Measurements from ENCODE around the gene UQCC5.

The UQCC5 gene

DNA sequence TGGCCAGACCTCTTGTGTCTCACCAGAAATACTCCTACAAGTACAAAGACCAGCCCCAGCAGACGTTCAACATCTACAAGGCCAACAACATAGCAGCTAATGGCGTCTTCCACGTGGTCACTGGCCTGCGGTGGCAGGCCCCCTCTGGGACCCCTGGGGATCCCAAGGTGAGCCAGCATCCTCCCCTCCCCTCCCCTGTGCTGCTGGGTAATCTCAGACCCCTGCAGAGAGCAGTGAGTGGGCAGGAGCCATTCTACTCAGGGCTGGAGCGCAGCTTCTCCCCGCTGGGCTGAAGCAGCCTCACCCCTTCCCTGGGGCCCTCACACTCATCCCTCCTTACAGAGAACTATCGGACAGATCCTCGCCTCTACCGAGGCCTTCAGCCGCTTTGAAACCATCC lies 31.4 kb upstream of the UQCC5 start:
- no peak for DNase-seq (ENCODE audit: low spot score)

DNA sequence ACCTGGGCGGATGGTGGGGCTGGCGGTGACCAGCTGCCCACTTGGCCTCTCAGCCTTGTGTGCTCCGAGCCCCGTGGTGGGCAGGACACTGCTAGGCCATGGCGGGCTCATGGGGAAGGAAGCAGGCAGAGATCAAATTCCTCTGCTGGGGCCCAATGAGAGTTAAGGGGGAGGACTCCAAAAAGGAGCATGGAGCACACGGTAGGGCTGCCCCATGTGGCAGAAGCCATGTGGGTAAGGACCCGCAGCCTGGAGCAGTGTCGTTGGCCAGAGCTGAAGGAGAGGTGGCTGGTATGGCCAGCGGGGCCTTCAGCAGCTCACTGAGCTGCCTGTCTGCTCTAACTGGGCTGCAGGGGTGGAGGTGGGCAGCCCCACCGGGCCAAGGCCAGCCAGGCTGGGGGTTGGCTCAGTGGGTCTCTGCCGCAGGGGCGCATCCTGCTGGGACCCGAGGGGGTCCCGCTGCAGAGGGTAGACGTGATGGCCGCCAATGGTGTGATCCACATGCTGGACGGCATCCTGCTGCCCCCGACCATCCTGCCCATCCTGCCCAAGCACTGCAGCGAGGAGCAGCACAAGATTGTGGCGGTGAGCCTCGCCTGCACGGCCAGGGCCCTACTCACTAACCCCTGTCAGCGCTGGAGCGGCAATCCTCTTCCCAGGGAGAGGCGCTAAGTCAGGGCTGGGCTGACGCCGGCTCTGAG lies 30.0 kb upstream of the UQCC5 start:
- DNase-seq (ENCODE audit: low spot score): no peak

GRCh38 chr3:52507359-52507758 lies 29.0 kb upstream of the UQCC5 start:
- no peak for DNase-seq (ENCODE audit: low spot score)

- no peak for DNase-seq (ENCODE audit: low spot score)
Measured at GRCh38 chr3:52509753-52510328, 26.6 kb upstream of the UQCC5 start.

DNA sequence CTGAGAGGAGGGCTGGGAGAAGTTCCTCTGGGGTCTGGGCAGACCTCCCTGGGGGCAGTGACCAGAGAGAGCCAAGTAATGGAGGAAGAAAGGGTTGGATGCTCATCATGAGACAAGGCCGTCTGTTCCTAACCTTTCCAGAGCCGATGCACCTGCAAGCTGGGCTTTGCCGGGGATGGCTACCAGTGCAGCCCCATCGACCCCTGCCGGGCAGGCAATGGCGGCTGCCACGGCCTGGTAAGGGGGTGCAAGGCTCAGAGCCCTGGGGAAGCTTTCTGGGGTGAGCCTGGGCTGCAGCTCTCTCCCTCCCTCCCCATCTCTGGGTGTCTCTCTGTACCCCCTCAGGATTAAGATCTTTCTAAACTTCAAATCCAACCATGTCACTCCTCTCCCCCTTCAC lies 24.9 kb upstream of the UQCC5 start:
- DNase-seq (ENCODE audit: low spot score): no peak

- DNase-seq (ENCODE audit: low spot score): no peak
Measured at GRCh38 chr3:52512105-52512504, 24.3 kb upstream of the UQCC5 start.

- no peak for DNase-seq (ENCODE audit: low spot score)
Measured at GRCh38 chr3:52512727-52513126, 23.7 kb upstream of the UQCC5 start.

GRCh38 chr3:52513281-52513680 lies 23.1 kb upstream of the UQCC5 start:
- no peak for DNase-seq (ENCODE audit: low spot score)

GRCh38 chr3:52514576-52514975 lies 21.8 kb upstream of the UQCC5 start:
- DNase-seq (ENCODE audit: low spot score): no peak

- DNase-seq (ENCODE audit: low spot score): no peak
Measured at GRCh38 chr3:52515192-52515591, 21.2 kb upstream of the UQCC5 start.

- no peak for DNase-seq (ENCODE audit: low spot score)
Measured at GRCh38 chr3:52516509-52517195, 19.8 kb upstream of the UQCC5 start.

- DNase-seq (ENCODE audit: low spot score): no peak
Measured at GRCh38 chr3:52517796-52518722, 18.3 kb upstream of the UQCC5 start.

DNA sequence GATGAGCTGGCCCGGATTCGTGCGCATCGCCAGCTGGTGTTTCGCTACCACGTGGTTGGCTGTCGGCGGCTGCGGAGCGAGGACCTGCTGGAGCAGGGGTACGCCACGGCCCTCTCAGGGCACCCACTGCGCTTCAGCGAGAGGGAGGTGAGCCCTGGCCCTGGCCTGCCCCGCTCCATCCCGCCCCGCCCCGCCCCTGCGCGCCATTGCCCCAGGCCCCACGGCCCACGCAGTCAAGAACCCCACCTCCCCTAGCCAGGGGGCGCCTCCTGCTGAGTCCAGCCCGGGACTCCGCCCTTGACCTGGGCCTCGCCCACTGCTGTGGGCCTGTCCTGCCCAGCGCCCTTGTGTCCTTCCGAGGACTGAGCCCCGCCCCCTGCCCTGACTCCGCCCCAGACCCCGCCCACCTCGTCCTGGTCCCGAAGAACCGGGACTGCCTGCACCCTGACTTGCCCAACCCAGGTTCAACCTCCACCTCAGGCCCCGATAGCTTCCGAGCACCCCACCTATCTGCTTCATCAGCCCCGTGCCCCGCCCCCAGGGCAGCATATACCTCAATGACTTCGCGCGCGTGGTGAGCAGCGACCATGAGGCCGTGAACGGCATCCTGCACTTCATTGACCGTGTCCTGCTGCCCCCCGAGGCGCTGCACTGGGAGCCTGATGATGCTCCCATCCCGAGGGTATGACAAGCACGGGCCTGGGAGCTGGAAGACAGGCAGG lies 17.5 kb upstream of the UQCC5 start:
- DNase-seq (ENCODE audit: low spot score): peak; percentile 94

GRCh38 chr3:52519445-52520140 lies 16.8 kb upstream of the UQCC5 start:
- DNase-seq (ENCODE audit: low spot score): no peak

- no peak for DNase-seq (ENCODE audit: low spot score)
Measured at GRCh38 chr3:52520141-52520667, 16.2 kb upstream of the UQCC5 start.

DNA sequence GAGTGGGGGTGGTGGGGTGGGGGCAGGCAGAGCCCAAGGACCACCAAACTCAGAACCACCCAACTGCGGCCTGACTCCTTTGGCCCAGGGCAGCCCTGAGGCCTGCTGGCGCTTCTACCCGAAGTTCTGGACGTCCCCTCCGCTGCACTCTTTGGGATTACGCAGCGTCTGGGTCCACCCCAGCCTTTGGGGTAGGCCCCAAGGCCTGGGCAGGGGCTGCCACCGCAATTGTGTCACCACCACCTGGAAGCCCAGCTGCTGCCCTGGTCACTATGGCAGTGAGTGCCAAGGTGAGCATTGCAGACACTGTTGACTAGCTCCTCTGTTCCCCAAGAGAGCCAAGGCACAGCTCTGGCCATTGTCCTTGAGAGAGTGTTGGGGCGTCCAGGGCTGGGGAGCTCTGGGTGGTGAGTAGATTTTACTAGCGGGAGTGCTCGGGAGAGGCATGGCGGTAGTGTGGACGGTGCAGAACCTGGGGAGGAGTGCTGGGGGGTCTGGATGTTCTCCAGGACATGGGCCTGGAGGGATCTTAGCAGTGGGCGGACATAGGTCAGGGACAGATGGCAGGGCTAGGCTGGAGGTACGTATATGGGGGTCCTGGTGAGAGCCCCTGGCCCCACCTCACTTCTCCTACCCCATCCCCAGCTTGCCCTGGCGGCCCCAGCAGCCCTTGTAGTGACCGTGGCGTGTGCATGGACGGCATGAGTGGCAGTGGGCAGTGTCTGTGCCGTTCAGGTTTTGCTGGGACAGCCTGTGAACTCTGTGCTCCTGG lies 15.5 kb upstream of the UQCC5 start:
- DNase-seq (ENCODE audit: low spot score): no peak

DNA sequence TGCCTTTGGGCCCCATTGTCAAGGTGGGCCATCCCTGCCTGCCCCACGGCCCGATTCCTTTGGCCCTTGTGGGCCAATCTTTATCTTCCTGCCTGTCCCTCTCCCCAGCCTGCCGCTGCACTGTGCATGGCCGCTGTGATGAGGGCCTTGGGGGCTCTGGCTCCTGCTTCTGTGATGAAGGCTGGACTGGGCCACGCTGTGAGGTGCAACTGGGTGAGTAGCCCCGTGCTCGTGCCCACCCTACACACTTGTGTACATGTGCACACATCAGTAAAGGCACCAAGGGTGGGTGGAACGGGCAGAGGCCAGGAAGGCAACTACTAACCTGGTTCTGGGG lies 14.9 kb upstream of the UQCC5 start:
- no peak for DNase-seq (ENCODE audit: low spot score)

DNA sequence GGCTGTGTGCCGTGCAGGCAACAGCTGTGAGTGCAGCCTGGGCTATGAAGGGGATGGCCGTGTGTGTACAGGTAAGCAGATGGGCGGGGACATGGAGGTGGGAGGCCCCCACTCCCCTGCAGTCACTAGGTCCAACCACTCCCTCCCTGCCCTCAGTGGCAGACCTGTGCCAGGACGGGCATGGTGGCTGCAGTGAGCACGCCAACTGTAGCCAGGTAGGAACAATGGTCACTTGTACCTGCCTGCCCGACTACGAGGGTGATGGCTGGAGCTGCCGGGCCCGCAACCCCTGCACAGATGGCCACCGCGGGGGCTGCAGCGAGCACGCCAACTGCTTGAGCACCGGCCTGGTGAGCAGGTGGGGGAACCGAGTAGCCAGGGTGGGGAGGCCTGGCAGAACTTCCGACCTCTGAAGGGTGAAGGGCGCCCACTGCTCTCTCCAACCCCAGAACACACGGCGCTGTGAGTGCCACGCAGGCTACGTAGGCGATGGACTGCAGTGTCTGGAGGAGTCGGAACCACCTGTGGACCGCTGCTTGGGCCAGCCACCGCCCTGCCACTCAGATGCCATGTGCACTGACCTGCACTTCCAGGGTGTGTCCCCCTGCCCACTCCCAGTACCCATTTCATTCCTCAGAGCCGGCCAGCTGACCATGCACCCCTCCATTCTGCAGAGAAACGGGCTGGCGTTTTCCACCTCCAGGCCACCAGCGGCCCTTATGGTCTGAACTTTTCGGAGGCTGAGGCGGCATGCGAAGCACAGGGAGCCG lies 14.3 kb upstream of the UQCC5 start:
- DNase-seq (ENCODE audit: low spot score): no peak

DNA sequence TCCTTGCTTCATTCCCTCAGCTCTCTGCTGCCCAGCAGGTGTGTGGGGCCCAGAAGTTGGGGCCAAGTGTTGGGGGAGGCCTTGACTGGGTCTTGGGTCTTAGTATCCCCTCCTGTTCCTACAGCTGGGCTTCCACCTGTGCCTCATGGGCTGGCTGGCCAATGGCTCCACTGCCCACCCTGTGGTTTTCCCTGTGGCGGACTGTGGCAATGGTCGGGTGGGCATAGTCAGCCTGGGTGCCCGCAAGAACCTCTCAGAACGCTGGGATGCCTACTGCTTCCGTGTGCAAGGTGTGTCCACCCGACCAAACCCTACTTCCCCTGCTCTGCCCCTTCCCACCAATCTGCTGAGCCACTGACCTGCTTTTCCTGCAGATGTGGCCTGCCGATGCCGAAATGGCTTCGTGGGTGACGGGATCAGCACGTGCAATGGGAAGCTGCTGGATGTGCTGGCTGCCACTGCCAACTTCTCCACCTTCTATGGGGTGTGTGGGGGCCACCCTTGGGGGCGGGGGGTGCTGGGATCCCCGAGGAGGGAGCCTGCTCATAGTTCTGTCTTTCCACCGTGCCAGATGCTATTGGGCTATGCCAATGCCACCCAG lies 13.7 kb upstream of the UQCC5 start:
- DNase-seq (ENCODE audit: low spot score): no peak

All from iPS-NIHi11 (cell line).